Natural killer cell (primary cell): ENCODE results near the gene HOXC5. TPM values are rescaled to one million over a fixed set of nuclear protein-coding genes. Genes with fewer than 3 reads are reported as not detected.

Source experiments
- ATAC-seq, 3 donors: fragments of 150-1000 bp in 2 of 3; fragments of 200-7000 bp in 1 of 3; cut with Tn5 transposase; 1 replicate in 1 of 3; 2 replicates in 2 of 3; pipeline ENCODE4 v1.10.0; 2021; ENCODE audit warnings: mild to moderate bottlenecking in 2 of 3, moderate library complexity in 2 of 3
- DNase-seq, 2 donors: peaks; one replicate each; pipeline versions ENCODE4 v3.0.0 to v3.0.0-alpha.2; 2013 to 2021; ENCODE audit warnings: mixed read lengths in 1 of 2
- H3K27ac ChIP-seq: one replicate; pipeline ENCODE4 v1.5.1; 2013; ENCODE audit warnings: mild to moderate bottlenecking, low read length
- H3K27me3 ChIP-seq: one replicate; pipeline ENCODE4 v1.6.1; 2013; ENCODE audit warnings: low read length; ENCODE audit not compliant: control insufficient read depth, insufficient read depth
- H3K36me3 ChIP-seq: one replicate; pipeline ENCODE4 v1.6.1; 2013; ENCODE audit warnings: low read length; ENCODE audit not compliant: control insufficient read depth, insufficient read depth
- H3K4me1 ChIP-seq: one replicate; pipeline ENCODE4 v1.6.1; 2013; ENCODE audit warnings: low read length; ENCODE audit not compliant: control insufficient read depth, insufficient read depth
- H3K4me3 ChIP-seq: one replicate; pipeline ENCODE4 v1.5.1; 2013; ENCODE audit warnings: low read length
- H3K9me3 ChIP-seq: one replicate; pipeline ENCODE4 v1.6.1; 2013; ENCODE audit warnings: low read length; ENCODE audit not compliant: control insufficient read depth, insufficient read depth
- H3K27ac Mint-ChIP-seq, 2 donors: one replicate each; pipeline ENCODE4 v1.8.0; 2022; ENCODE audit warnings: mild to moderate bottlenecking in 2 of 2, mixed read lengths in 2 of 2, moderate library complexity in 1 of 2
- H3K27me3 Mint-ChIP-seq, 2 donors: one replicate each; pipeline ENCODE4 v1.8.0; 2022; ENCODE audit warnings: low read depth in 2 of 2, mixed read lengths in 2 of 2
- H3K36me3 Mint-ChIP-seq: one replicate; pipeline ENCODE4 v1.8.0; 2022; ENCODE audit warnings: mixed read lengths
- H3K4me1 Mint-ChIP-seq, 2 donors: one replicate each; pipeline ENCODE4 v1.8.0; 2022; ENCODE audit warnings: mixed read lengths in 2 of 2
- H3K4me3 Mint-ChIP-seq: one replicate; pipeline ENCODE4 v1.8.0; 2022; ENCODE audit warnings: mild to moderate bottlenecking, moderate library complexity, mixed read lengths
- H3K9me3 Mint-ChIP-seq, 2 donors: one replicate each; pipeline ENCODE4 v1.8.0; 2022; ENCODE audit warnings: mixed read lengths in 2 of 2
- WGBS: methylation state at CpG from one replicate; pipeline ENCODE4 v1.1.7; 2013; ENCODE audit warnings: missing lambda C conversion rate; ENCODE audit not compliant: insufficient coverage; 5-methylcytosine and 5-hydroxymethylcytosine counted together
- intact Hi-C: fragments of 100-400 bp; cut with micrococcal nuclease; formaldehyde crosslinking; loops from one replicate; pipeline ENCODE4 v1.14.2; 2022
- total RNA-seq, 4 donors: library from RNA; stranded (reverse); fragments of 120-200 nt in 1 of 4; gene quantifications; one replicate each; pipeline versions ENCODE4 v1.2.3 to v1.2.4, GENCODE V29; 2013 to 2022
- TF ChIP-seq, protein P1 (sequence below): fragments of 200-600 bp; IDR thresholded peaks from one replicate; pipeline ENCODE4 v1.8.0; 2022; ENCODE audit warnings: antibody characterized with exemption

The HOXC5 gene
- total RNA-seq, 3 donors from 2014 or later (not counting 1 experiment from before 2014, with no cell fraction given) = 0.20 TPM; not detected in 2

DNA sequence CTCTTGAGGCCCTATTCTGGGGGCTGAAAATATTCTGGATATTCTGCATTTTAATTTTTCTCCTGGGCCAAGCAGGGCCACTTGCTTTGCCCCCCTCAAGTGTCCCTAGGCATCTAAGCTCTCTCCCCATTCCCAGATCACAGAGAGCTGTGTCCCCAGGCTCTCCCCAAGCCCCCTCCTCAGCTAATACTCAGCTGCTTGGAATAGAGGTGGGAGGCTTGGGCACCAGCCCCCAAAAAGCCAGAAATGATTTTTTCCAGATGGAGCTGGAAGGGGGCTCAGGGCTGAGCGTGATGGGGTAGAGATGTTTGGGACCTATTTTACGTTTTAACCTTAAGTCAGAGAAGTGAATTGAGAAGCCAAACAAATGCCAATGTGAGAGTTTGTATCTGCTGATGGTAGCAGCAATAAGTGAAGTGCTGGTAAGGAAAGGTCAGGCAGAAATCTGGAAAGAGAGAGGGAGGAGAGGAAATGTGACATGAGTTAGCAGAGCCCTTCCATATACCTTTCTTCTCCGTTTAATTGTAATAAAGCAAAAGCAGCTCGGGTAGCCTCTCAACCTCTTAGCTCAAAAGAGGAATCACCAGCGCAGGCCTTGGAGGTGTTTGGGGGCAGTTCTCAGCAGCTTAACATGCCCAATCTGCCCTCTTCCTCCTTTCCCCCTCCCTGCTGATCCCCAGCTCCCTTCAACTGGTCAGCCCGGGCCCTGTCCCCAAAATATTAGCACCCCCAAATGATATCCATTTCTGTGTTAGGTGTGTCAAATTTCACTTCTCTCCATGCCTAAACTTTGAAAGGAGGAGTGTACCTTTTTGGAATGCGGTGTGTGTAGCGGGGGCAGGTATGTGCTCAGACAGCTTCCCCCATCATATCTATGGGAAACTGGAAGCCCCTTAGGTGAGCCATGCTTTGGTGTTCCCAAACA is 9.6 kb upstream of the HOXC5 start:
- intact Hi-C loops = no loop called here
- 49% methylated on average over 7 of the region's 8 CpGs for WGBS
- Mint-ChIP-seq H3K4me1 (peaks cover 5 to 13% of the 10 kb centered on the region in 2 donors), H3K4me3 (no peak overlapping the region), H3K27ac (no peak overlapping the region), H3K36me3 (no peaks in the 10 kb centered on the region), H3K9me3 (no peaks in the 10 kb centered on the region), H3K27me3 (peaks cover 62 to 70% of the 10 kb centered on the region in 2 donors)
- no peaks in the 10 kb centered on the region for H3K9me3 ChIP-seq
- ATAC-seq = no peak
- no peak overlapping the region for H3K4me3 ChIP-seq
- TF ChIP-seq, protein P1, sequence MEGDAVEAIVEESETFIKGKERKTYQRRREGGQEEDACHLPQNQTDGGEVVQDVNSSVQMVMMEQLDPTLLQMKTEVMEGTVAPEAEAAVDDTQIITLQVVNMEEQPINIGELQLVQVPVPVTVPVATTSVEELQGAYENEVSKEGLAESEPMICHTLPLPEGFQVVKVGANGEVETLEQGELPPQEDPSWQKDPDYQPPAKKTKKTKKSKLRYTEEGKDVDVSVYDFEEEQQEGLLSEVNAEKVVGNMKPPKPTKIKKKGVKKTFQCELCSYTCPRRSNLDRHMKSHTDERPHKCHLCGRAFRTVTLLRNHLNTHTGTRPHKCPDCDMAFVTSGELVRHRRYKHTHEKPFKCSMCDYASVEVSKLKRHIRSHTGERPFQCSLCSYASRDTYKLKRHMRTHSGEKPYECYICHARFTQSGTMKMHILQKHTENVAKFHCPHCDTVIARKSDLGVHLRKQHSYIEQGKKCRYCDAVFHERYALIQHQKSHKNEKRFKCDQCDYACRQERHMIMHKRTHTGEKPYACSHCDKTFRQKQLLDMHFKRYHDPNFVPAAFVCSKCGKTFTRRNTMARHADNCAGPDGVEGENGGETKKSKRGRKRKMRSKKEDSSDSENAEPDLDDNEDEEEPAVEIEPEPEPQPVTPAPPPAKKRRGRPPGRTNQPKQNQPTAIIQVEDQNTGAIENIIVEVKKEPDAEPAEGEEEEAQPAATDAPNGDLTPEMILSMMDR = no peak
- H3K36me3 ChIP-seq = no peaks in the 10 kb centered on the region
- no peak for DNase-seq
- H3K27me3 ChIP-seq = peaks cover 56% of the 10 kb centered on the region
- H3K27ac ChIP-seq = no peak overlapping the region
- H3K4me1 ChIP-seq = peaks cover 13% of the 10 kb centered on the region

DNA sequence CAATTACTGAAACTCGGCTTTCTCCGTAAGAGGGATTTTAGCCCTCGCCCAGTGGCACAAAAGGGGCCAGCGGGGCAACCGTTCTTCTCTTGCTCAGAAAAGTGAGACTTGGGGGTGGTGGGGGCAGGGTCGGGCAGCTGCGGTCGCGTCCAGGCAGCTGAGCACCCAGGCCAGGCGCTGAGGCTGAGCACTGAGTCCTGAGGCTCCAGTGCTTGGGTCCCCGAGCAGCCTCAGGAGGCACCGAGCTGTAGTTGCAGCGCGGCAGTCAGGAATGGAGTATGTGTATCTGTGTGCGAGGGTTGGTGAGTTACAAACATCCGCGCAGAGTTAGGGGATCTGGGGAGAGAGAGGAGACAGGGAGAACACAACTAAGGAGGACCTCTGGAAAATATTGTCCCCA is 8.7 kb upstream of the HOXC5 start:
- H3K27me3 ChIP-seq = peaks cover 58% of the 10 kb centered on the region
- peaks cover 7% of the 10 kb centered on the region for H3K4me1 ChIP-seq
- Mint-ChIP-seq H3K27me3 (peaks cover 67 to 76% of the 10 kb centered on the region in 2 donors), H3K27ac (no peak overlapping the region), H3K9me3 (no peaks in the 10 kb centered on the region), H3K4me1 (peaks cover 5 to 9% of the 10 kb centered on the region in 2 donors), H3K36me3 (no peaks in the 10 kb centered on the region), H3K4me3 (no peak overlapping the region)
- H3K36me3 ChIP-seq = no peaks in the 10 kb centered on the region
- DNase-seq = no peak
- 49% methylated on average over 15 of the region's 17 CpGs for WGBS
- intact Hi-C loops = no loop called here
- no peak overlapping the region for H3K4me3 ChIP-seq
- no peak overlapping the region for H3K27ac ChIP-seq
- TF ChIP-seq, protein P1 = no peak
- ATAC-seq = no peak
- no peaks in the 10 kb centered on the region for H3K9me3 ChIP-seq

DNA sequence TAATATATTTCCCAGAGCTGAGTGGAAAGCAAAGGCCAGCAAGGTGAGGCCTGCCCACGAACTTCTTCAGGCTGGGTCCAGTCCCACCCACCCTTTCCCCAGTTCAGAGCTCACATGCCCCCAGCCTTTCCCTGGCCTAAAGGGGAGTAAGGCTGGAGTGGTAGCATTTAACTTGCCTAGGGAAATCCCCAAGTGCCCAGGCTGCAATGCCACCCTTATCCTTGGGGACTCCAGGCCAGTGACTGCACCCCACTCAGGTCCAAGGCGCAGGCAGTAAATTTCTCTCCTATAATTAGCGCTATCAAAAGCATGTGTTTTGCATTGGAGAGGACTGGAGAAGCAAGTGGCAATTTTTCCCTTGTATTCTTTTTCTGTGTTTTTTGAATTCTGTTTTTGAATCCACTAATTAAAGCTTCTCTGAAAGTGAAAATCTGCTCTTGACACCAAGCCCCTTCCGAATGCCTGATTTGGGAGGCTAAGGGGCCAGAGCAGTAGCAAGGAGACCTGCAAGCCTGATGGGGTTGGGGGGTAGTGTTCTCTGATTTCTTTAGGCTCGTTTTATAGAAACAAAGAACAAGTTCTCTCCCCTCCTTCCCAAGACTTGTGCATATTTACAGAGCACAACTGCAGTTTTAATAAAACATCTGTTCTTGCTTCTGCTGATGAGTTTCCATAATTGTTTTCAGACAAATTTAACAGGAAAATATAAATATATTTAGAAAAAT is 8.1 kb upstream of the HOXC5 start:
- Histone ChIP-seq H3K4me1 (peaks cover 3% of the 10 kb centered on the region), H3K27ac (no peak overlapping the region), H3K36me3 (no peaks in the 10 kb centered on the region), H3K9me3 (no peaks in the 10 kb centered on the region), H3K27me3 (peaks cover 59% of the 10 kb centered on the region), H3K4me3 (no peak overlapping the region)
- TF ChIP-seq, protein P1 = no peak
- intact Hi-C loops = no loop called here
- no peaks in the 10 kb centered on the region for H3K36me3 Mint-ChIP-seq
- no peak for ATAC-seq
- H3K4me1 Mint-ChIP-seq = peaks cover 4 to 8% of the 10 kb centered on the region in 2 donors
- no peak for DNase-seq
- 87% methylated on average over 3 of the region's 5 CpGs for WGBS
- peaks cover 71 to 81% of the 10 kb centered on the region in 2 donors for H3K27me3 Mint-ChIP-seq
- H3K9me3 Mint-ChIP-seq = no peaks in the 10 kb centered on the region
- no peak overlapping the region for H3K4me3 Mint-ChIP-seq
- H3K27ac Mint-ChIP-seq = no peak overlapping the region
